Activated naive CD8-positive, alpha-beta T cell (primary cell): ENCODE measurements around the gene PDZRN3.
"Not testable (repeated sequence)": the region's sequence is repeated elsewhere in the genome, so short reads cannot be mapped to it uniquely, and the experiment has no call there.

ENCODE experiments used
- H3K27ac Mint-ChIP-seq: one replicate; pipeline ENCODE4 v1.8.0; 2021; ENCODE audit warnings: mixed read lengths
- H3K27me3 Mint-ChIP-seq: one replicate; pipeline ENCODE4 v1.8.0; 2021; ENCODE audit warnings: mixed read lengths
- H3K36me3 Mint-ChIP-seq: one replicate; pipeline ENCODE4 v1.8.0; 2021; ENCODE audit warnings: mixed read lengths
- H3K4me1 Mint-ChIP-seq: one replicate; pipeline ENCODE4 v1.8.0; 2021; ENCODE audit warnings: low read depth, mixed read lengths
- H3K4me3 Mint-ChIP-seq: one replicate; pipeline ENCODE4 v1.8.0; 2021; ENCODE audit warnings: mild to moderate bottlenecking, mixed read lengths
- H3K9me3 Mint-ChIP-seq: one replicate; pipeline ENCODE4 v1.8.0; 2021; ENCODE audit warnings: low read depth, mixed read lengths

Gene PDZRN3

DNA sequence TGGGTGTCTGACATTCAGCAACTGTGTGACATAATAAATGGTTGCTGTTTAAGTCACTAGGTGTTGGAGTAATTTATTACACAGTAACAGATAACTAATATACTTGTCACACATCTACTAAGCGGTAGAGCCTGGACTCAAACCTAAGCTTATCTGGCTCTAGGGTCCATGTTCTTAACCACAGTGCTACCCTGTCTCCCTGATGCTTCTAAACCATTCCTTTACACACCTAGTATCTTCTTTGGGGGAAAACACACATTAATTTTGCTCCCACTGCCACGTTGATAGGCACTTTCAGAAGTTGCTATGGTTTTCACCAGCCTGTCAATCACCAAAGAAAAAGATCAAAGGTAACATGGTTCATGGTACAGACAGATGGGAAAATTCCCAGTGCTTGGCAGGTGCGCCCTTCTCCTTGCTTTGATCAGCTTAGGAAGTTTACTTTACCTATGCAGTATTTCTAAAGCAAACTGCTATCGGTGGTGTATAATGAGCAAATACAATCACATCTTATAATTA is 150.8 kb downstream of the PDZRN3 start:
- H3K27me3 Mint-ChIP-seq = peaks cover 15% of the 10 kb centered on the region
- no peaks in the 10 kb centered on the region for H3K9me3 Mint-ChIP-seq
- peaks cover 2% of the 10 kb centered on the region for H3K4me1 Mint-ChIP-seq
- H3K4me3 Mint-ChIP-seq = no peak overlapping the region
- no peak overlapping the region for H3K27ac Mint-ChIP-seq
- no peaks in the 10 kb centered on the region for H3K36me3 Mint-ChIP-seq

DNA sequence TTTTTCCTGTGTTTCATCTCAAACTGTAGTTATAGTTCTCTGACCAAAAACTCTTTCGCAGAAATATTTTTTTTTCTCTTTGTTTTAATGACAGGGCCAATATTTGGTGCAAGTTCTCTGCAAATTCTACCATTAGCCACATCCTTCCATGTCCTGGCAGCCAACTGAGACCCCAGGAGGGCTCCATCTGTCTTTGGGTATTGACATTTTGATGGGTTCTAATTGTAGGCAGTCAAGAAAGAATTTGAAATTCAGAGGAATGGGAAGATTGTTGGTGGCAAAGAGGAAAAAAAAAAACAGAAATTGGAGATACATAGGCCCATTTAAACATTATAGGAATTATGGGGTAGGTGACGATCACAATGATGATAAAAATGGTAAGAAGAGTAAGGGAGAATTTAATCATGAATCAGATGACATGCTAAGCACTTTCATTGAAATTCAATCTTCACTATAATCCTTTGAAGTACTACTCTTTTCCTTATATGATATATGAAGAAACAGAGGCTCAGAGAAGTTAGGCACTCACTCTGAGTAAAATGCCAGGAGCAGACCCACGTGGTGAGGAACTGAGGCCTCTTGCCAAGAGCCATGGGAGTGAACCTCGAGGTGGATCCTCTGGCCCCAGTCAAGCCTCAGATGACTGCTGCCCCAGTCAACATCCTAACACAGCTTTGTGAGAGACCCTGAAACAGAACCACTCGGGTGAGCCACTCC is 151.4 kb downstream of the PDZRN3 start:
- Mint-ChIP-seq H3K9me3 (no peaks in the 10 kb centered on the region), H3K27me3 (peaks cover 15% of the 10 kb centered on the region), H3K4me3 (no peak overlapping the region), H3K36me3 (no peaks in the 10 kb centered on the region), H3K4me1 (peaks cover 2% of the 10 kb centered on the region), H3K27ac (no peak overlapping the region)

DNA sequence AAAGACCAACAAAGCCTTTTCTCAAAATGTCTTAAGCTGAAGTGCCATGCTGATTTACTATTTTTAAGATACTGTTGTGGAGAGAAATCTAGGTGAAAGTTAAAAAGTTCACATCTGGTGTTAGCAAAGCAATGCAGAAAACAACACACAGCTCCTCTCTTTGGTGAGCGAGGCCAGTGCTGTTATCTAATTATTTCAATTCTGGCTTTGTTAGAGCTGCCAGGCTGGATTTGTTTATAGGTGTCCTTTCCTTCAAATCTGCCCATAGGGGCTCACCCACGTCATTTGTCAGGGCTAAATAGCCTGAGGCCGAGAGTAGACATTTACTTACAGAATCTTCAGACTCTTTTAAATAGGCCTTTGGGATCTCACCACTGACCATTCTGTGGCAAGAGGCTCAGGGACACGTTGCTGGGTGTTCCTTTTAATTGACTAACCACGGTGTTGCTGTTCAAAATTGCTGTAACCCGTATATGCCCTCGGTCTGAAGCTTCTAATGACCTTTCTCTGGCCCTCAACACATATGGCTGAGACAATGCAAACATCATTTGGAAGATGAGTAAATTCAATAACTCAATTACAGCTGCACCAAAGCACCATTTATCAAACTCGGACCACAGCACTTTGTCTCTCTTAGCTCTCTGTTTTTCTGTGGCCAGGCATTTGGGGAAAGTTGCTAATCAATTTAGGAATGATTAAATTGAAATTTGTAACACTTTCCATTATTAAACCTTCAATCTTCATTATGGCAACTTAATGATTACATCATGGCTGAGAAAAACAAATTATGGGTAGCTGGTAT is 152.6 kb downstream of the PDZRN3 start:
- Mint-ChIP-seq H3K4me1 (peaks cover 2% of the 10 kb centered on the region), H3K36me3 (no peaks in the 10 kb centered on the region), H3K27me3 (peaks cover 14% of the 10 kb centered on the region), H3K27ac (no peak overlapping the region), H3K9me3 (no peaks in the 10 kb centered on the region), H3K4me3 (no peak overlapping the region)

DNA sequence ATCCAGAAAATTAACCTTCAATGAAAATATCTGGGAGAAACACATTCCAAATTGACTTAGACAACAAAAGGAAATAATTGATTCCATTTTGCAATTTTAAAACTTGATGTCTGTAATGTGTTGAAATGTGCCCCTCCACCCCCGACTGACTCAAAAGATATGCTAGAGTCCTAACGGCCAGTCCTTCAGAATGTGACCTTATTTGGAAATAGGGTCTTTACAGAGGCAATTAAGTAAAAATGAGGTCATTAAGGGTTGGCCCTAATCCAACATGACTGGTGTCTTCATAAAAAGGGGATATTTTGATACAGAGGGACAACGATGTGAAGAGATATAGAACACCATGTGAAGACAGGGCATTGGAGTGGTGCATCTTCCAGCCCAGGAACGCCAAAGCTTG is 153.9 kb downstream of the PDZRN3 start:
- Mint-ChIP-seq H3K4me1 (peaks cover 2% of the 10 kb centered on the region), H3K9me3 (no peaks in the 10 kb centered on the region), H3K36me3 (no peaks in the 10 kb centered on the region), H3K4me3 (no peak overlapping the region), H3K27ac (no peak overlapping the region), H3K27me3 (peaks cover 11% of the 10 kb centered on the region)

DNA sequence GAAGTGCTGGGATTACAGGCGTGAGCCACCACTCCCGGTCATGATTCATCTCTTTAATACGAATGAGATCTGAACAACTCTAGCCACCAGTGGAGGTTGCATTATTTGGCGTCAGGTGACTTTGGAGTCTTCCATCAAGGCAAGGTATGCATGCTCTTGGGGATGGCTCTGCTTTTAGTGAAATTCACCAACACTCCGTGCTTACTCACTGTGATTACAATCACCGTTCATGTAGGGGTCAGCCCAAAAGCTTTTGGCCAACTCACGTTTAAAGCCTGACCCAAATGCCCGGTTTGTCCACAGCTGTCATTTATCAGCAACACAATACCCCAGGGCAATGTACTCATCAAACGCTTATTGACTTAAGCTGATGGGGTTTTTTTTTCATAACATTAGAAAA is 155.4 kb downstream of the PDZRN3 start:
- no peaks in the 10 kb centered on the region for H3K9me3 Mint-ChIP-seq
- H3K27ac Mint-ChIP-seq = no peak overlapping the region
- no peak overlapping the region for H3K4me3 Mint-ChIP-seq
- H3K36me3 Mint-ChIP-seq = no peaks in the 10 kb centered on the region
- H3K4me1 Mint-ChIP-seq = no peaks in the 10 kb centered on the region
- peaks cover 8% of the 10 kb centered on the region for H3K27me3 Mint-ChIP-seq

DNA sequence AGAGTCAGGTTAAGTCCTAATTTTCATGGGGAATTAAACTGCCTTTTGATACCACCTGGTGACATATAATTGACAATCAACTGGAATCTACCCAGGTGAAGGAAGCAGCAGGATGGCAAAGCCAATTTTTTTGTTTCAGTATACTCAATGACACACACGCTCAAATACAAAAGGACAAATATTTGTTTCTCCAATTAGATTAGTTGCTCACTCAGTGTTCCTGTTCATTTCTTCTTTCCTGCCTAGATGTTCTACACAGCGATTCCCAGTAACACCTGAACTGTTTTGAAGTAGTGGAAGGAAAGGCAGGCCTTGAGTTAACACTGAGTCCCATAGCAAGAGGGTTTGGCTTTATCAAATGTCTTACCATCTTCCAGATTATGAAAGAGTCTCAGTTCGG is 157.5 kb downstream of the PDZRN3 start:
- Mint-ChIP-seq H3K27me3 (peaks cover 4% of the 10 kb centered on the region), H3K36me3 (no peaks in the 10 kb centered on the region), H3K4me3 (no peak overlapping the region), H3K27ac (no peak overlapping the region), H3K4me1 (no peaks in the 10 kb centered on the region), H3K9me3 (no peaks in the 10 kb centered on the region)

DNA sequence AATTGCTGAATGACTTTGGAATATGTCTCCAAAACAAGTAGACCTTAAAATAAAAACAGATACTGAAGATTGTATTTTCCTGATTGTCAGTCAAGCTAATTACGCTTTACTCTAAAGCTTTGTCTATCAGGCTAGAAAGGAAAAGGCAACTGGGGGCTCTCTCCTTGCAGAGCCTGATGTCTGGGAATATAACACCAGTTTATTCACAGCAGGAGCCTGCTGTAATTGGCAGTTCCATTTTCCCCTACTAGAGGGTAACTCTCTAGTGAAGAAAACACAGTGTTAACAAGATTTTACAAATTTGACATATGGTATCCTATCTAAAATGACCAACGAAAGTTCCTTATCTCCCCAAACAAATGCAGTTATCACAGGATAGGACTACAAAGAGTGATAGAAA is 158.8 kb downstream of the PDZRN3 start:
- Mint-ChIP-seq H3K4me3 (no peak overlapping the region), H3K27me3 (peaks cover 5% of the 10 kb centered on the region), H3K9me3 (no peaks in the 10 kb centered on the region), H3K27ac (no peak overlapping the region), H3K36me3 (no peaks in the 10 kb centered on the region), H3K4me1 (no peaks in the 10 kb centered on the region)

DNA sequence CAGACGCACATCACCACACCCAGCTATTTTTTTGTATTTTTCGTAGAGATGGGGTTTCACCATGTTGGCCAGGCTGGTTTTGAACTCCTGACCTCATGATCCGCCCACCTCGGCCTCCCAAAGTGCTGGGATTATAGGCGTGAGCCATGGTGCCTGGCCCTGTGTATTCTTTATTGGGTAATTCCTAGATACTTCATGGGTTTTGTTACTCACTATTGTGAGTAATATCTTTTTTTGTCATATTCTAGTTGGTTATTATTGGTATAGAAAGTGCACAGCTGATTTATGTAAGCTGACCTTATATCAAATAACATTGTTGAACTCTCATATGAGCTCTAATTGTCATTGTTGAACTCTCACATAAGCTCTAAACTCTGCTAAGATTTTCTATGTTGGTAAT is 160.6 kb downstream of the PDZRN3 start:
- not testable (repeated sequence) for H3K4me3 Mint-ChIP-seq, H3K27me3 Mint-ChIP-seq, H3K9me3 Mint-ChIP-seq, H3K36me3 Mint-ChIP-seq, H3K4me1 Mint-ChIP-seq, H3K27ac Mint-ChIP-seq

DNA sequence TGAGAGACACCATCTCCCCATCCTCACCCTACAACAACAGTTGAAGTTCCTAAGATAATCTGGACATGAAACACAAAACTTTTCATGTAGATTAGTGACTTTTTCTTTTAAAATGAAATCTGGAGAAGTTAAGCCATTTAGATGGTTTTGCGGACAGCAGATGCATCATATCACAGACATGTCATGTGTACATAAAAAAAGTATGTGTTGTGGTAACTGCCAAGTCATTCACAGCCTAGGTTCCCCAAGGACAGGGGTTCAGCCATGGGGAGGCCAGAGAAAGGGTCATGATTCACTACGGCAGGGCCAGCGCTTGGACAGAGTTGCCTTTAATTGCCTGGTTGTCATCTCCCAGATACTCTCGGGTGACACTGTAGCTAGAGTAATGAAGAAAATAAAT is 163.2 kb downstream of the PDZRN3 start:
- Mint-ChIP-seq H3K4me3 (no peak overlapping the region), H3K4me1 (no peaks in the 10 kb centered on the region), H3K27me3 (peaks cover 7% of the 10 kb centered on the region), H3K27ac (no peak overlapping the region), H3K9me3 (no peaks in the 10 kb centered on the region), H3K36me3 (no peaks in the 10 kb centered on the region)

DNA sequence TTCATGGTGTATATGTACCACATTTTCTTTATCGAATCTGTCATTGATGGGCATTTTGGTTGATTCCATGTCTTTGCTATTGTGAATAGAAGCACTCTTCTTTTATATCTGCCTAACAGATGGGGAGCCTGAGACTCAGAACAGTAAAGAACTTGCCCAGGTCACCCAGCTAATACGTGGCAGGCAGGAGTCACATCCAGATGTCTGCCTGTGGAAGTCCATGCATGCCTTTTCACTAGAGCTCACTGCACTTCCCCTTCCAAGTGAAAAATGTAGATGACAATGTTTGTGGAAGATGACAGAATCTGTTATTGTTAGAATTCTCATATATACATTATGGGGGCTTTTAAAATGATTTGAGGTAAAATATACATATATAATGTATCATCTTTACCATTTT is 165.0 kb downstream of the PDZRN3 start:
- H3K27me3 Mint-ChIP-seq = peaks cover 8% of the 10 kb centered on the region
- H3K27ac Mint-ChIP-seq = no peak overlapping the region
- H3K9me3 Mint-ChIP-seq = no peaks in the 10 kb centered on the region
- no peaks in the 10 kb centered on the region for H3K36me3 Mint-ChIP-seq
- no peak overlapping the region for H3K4me3 Mint-ChIP-seq
- no peaks in the 10 kb centered on the region for H3K4me1 Mint-ChIP-seq

DNA sequence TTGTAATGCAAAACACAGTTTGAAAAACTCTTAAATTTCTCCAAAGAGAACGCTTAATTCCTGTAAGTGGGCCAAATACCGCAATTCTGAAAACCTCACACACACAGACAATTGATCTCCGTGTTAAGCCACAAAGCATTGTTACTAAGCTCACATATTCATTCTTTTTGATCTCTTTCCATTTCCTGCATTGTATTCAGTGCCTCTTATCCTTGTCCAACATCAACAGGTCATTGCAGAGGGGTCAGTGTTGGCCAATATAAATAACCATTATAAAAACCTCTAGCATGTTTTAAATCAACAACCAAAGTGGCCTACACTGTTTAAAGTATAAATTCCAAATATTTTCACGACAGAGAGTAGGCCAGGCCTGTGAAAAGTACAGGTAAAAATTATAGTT is 171.1 kb downstream of the PDZRN3 start:
- Mint-ChIP-seq H3K36me3 (no peaks in the 10 kb centered on the region), H3K9me3 (no peaks in the 10 kb centered on the region), H3K27me3 (peaks cover 2% of the 10 kb centered on the region), H3K4me1 (no peaks in the 10 kb centered on the region), H3K4me3 (no peak overlapping the region), H3K27ac (no peak overlapping the region)

DNA sequence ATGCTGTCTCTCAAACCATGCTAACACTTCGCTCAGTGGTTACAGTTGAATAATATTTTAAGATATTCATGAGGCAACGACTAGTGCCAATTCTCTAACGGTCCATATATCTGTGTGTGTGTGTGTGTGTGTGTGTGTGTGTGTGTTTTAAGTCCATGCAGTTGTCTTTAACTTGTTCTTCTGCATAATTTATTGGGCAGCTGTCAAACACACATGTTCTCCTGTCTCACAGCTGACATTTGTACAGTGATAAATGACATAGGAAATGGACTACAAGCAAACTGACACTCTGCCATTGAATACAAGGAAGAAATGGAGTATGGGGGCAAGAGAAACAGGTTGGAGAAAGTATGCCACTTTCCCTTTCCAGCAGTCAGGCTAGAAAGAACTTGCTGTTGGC is 172.0 kb downstream of the PDZRN3 start:
- H3K27me3 Mint-ChIP-seq = peaks cover 2% of the 10 kb centered on the region
- H3K36me3 Mint-ChIP-seq = no peaks in the 10 kb centered on the region
- no peaks in the 10 kb centered on the region for H3K4me1 Mint-ChIP-seq
- H3K9me3 Mint-ChIP-seq = no peaks in the 10 kb centered on the region
- H3K27ac Mint-ChIP-seq = no peak overlapping the region
- H3K4me3 Mint-ChIP-seq = no peak overlapping the region

DNA sequence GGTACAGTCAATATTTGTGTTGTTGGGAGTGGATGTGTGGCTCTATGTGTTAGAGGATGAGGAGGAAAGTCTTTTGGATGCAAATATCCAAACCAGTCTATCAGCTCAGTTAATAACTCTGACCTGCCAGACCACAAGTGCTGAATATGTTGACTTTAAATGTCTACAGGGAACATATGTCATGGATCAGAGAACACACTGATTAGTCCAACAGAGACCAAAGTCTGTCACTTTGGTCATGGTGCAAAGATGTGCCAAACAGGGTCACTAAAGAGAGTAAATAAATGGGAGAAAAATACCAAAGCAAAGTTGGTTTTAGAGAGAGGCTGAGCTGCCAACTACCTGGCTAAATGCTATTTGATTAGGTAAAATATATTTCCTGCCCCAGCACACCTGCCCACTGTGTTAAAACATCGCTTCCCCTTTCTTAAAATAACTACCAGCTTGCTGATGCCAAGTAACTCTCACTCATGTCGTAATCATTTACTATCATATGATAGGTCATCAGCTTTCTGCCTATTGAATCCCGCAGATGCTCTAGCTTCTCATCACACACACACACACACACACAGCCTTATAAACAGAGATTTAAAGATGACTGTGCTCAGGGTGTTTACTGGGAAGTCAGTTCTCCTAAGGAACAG is 173.3 kb downstream of the PDZRN3 start:
- Mint-ChIP-seq H3K9me3 (no peaks in the 10 kb centered on the region), H3K27me3 (peaks cover 2% of the 10 kb centered on the region), H3K36me3 (no peaks in the 10 kb centered on the region), H3K4me1 (no peaks in the 10 kb centered on the region), H3K4me3 (no peak overlapping the region), H3K27ac (no peak overlapping the region)

DNA sequence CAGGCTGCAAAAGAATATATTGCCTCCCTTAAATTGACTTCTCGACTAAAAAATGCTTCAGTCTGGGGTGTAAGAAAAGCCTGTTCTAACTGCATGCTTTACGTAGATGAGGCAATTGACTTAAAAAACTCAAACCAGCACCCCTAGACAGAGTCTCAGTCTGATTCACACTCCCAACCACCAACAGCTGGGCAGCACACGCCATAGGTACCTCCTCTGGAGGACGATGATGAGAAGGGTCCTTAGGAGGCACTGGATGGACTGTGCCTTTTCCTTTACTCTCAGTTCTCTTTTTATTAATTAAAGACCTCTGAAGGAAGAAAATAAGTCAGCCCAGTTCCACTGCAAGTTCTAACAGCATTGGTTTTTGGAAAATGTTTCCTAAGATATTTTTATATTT is 175.0 kb downstream of the PDZRN3 start:
- Mint-ChIP-seq H3K36me3 (no peaks in the 10 kb centered on the region), H3K27me3 (peaks cover under 1% of the 10 kb centered on the region), H3K27ac (no peak overlapping the region), H3K9me3 (no peaks in the 10 kb centered on the region), H3K4me1 (no peaks in the 10 kb centered on the region), H3K4me3 (no peak overlapping the region)

DNA sequence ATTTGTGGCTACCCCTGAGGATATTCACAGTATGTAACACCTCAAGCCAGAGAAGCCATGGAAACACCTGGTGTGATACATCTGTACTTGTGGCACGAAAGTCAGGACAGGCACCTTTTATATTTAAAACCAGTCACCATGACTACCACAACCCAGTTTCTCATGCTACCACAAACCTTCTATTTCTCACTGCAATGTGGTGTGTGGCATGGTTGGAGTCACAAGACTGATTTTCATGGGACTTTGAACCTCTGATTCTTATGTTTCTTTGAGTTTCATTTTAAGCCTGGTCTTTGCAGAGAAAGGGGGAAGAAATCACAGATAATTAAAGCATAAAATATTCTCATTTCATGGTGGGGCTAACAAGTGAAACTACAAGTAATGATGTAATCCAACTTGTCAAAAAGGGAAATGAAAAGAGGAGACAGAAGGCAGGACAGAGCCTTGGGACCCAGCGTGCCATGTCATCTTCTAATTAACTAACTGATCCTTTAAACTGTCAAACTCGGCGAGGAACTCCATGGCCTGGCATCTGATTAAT is 175.9 kb downstream of the PDZRN3 start:
- no peaks in the 10 kb centered on the region for H3K9me3 Mint-ChIP-seq

More for the DNA sequence above, 175.9 kb downstream of the PDZRN3 start:
- no peaks in the 10 kb centered on the region for H3K4me1 Mint-ChIP-seq
- no peak overlapping the region for H3K4me3 Mint-ChIP-seq
- H3K36me3 Mint-ChIP-seq = no peaks in the 10 kb centered on the region
- H3K27ac Mint-ChIP-seq = no peak overlapping the region
- no peaks in the 10 kb centered on the region for H3K27me3 Mint-ChIP-seq
